GM21360 (cell line): Measurements from ENCODE around the gene RGS11.

ENCODE experiments used
- ATAC-seq: cut with Tn5 transposase; IDR thresholded peaks from one replicate; pipeline ENCODE4 v1.9.1; 2021; ENCODE audit warnings: mild to moderate bottlenecking, moderate library complexity; ENCODE audit not compliant: unreplicated experiment

RGS11 gene

GRCh38 chr16:275786-276232 is at the start of gene RGS11:
RGS11 (minus strand) TSS chr16:275944; CDS start chr16:275911, 33 bp downstream.
- no peak for ATAC-seq

DNA sequence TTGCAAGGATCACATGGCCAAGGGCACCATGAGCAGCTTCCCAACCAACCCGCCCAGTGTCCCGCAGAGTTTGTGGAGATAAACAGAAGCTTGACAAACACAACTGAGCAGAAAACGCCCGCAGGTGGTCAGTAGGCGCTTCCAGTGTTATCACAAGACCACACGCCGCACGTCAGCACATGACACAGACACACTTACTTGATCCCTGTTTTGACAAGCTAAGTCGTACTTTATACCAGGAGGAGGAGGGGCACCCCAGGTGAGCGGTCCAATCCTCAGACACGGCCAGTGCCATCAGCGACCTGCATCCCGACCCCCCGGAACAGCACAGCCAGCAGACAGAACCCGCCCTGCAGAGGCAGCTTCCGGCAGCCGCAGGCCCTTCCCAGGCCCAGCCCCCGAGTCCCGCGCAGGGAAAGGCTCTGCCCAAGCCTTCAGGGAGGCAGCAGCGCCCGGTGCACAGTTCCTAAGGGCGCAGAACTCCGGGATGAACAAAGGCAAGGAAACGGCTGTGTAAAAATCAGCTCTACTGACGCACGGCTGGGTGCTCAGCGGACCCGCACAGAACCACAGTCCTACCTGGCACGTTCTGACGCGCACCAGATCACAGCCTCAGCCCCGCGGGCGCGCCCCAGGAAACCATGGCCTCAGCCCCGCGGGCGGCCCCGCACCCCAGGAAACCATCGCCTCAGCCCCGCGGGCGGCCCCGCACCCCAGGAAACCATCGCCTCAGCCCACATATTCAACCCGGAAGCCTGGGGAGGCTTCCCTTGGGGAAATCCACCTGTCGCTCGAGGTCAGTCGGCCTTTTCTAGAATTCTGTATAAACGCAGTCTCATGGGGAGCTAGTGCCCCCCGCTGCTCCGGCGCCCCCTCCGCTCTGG is 48.9 kb upstream of the RGS11 start:
- ATAC-seq = no peak

DNA sequence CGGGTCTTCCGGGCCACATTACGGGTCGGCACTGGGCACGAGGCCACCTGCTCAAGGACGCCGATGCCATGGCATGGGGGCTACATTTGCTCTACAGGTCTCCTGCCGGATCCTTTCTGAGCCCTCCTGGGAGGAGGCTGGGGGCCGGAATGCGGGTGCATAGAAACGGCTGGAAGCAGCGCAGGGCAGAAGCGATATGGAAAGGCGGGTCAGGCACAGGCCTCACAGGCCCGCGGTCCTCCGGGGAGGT is 48.4 kb upstream of the RGS11 start:
- no peak for ATAC-seq

DNA sequence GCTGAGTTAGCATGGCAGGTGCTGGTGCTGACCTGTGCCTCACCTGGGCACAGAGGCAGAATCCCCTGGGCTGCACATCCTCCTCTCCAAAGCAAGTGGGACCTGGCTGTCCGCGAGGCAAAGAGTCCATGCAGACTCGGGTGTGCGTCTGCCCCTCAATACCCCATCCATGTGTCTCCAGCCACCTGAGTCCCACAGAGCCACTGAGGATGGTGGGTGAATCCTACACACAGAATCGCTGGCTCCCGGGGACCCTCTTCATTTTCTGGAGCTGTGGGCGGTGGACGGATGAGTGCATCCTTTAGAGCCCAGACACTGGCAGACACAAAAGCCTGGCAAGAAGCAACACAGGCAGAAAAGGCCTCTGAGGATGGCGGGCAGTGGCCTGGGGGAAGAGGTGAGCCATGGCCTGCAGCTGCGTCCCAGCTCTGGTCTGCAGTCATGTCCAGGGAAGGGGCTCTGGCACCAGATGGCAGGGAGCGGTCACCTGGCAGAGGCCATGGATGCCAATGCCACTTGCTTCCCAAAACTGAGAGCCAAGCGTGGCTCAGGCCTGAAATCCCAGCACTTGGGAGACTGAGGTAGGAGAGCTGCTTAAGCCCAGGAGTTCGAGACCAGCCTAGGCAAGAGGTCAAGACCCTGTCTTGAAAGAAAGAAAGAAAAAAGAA is 46.9 kb upstream of the RGS11 start:
- ATAC-seq = no peak

- ATAC-seq = no peak
Measured at GRCh38 chr16:321532-321931, 45.8 kb upstream of the RGS11 start.

GRCh38 chr16:320206-320605 is 44.5 kb upstream of the RGS11 start:
- ATAC-seq = no peak

- no peak for ATAC-seq
Measured at GRCh38 chr16:318628-319027, 42.9 kb upstream of the RGS11 start.

- no peak for ATAC-seq
Measured at GRCh38 chr16:317583-317982, 41.8 kb upstream of the RGS11 start.

GRCh38 chr16:316741-317464 is 41.2 kb upstream of the RGS11 start:
- no peak for ATAC-seq

DNA sequence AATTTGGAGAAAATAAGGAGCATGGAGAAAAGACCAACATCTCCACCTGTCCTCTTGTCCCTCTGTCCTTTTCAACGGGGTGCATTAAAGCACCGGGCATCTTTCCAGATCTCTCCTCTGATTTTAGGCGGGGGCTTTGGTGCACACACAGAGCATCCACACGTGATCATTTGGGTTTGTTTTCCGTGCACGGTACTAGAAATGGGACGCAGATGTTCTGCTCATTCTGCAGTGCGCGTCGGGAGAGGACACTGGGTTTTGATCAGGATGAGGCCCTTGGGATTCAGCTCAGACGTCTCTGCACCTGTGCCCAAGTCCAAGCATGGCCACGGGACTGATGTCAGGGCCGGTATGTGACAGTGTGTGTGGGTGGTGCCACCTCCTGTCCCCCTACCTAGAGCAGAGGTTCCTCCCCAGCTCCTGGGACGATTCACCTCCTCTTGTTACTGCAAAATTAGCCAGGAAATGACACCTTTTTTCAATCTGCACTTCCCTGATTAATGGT is 39.1 kb upstream of the RGS11 start:
- ATAC-seq = no peak

DNA sequence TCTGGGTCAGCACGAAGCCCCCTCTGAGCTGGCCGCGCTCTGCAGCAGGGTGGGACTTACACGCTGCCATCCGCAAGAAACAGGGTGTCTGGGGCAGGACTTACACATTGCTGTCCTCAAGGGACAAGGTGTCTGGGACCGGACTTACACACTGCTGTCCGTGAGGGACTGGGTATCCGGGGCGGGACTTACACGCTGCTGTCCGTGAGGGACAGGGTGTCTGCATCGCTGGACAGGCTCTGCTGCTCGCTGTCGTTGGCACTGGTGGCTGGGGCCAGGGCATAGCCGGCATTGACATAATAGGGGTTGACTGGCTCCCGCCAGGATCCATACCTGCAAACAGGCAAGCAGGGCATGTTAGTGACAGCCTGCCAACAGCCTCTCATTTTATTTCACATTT is 38.6 kb upstream of the RGS11 start:
- no peak for ATAC-seq

- ATAC-seq = no peak
Measured at GRCh38 chr16:311725-312124, 36.0 kb upstream of the RGS11 start.

- no peak for ATAC-seq
Measured at GRCh38 chr16:309476-309875, 33.7 kb upstream of the RGS11 start.

DNA sequence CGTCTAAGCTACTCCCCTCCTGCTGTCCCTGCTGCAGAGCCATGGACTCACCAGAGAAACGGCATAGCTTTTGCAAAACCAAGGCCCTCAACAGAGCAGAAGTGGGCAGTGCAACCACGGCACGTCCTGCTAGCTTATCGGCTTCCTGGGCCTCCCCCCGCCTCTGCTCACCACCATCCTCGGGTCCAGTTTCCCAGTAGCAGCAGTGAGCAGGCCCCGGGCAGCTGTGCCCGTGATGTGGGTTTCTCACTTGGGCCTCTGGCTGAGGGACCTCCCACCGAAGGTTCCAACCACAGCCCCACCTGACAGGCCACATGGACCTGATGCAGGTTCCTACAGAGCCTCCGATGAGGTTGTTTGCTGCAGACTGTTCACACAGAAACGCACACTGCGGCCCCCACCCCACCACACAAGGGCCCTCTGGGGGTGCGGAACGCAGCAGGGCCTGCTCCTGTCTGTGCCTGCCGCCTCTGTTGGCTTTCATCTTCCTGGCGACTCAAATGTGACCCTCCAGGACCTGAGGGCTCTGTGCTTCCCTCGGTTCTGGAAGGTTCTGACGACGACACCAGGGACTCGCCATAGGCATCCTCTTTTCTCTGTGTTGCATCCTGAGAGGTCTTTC is 32.1 kb upstream of the RGS11 start:
- ATAC-seq = no peak

GRCh38 chr16:306911-307370 is 31.2 kb upstream of the RGS11 start:
- ATAC-seq = no peak

GRCh38 chr16:305916-306626 is 30.3 kb upstream of the RGS11 start:
- no peak for ATAC-seq

DNA sequence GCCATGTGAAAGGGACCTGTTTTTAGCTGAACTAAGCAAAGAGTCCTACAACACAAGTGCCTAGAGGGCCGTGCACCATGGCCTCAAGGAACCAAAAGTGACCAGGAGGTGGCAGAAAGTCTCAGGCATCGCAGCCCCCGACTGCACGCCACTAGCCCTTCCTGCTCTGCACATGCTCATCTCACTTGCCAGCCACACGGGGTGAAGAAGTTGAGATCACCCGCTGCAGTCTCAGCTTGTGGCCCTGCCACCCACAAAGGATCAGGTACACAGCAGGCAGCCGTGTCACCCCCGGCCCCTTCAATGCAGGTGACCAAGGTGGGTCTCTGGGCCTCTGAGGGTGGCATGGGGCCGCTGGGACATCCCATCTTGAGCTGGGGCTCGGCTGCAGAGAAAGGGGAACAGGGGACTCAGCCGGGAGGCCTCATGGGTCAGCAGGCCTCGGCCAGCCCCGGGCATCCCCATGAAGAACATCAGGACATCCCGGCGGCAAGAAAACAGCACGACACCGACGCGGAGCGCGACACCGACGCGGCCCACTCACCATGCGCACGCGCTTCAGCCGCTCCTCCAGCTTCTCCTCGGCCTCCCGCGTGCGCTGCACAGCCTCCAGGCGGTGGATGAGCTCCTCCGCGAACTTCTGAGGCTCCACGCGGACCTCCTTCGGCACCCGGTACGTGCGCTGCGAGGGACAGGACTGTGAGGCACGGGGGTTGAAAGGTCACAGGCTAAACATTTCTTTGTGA is 28.2 kb upstream of the RGS11 start:
- ATAC-seq = no peak

GRCh38 chr16:301950-302349 is 26.2 kb upstream of the RGS11 start:
- no peak for ATAC-seq

DNA sequence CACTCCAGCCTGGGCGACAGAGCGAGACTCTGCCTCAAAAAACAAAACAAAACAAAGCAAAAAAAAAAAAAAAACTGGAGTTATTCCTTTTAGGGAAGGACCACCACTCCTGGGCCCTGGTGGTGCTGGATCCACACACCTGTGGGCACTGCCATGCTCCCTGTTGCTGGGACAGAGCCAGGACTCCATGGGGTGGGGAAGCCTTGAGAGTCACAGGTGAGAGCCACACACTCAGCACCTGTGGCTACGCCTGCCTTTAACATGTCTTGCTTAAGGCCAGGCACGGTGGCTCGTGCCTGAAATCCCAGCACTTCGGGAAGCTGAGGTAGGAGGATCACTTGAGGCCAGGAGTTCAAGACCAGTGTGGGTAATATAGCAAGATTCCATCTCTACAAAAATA is 25.5 kb upstream of the RGS11 start:
- no peak for ATAC-seq

DNA sequence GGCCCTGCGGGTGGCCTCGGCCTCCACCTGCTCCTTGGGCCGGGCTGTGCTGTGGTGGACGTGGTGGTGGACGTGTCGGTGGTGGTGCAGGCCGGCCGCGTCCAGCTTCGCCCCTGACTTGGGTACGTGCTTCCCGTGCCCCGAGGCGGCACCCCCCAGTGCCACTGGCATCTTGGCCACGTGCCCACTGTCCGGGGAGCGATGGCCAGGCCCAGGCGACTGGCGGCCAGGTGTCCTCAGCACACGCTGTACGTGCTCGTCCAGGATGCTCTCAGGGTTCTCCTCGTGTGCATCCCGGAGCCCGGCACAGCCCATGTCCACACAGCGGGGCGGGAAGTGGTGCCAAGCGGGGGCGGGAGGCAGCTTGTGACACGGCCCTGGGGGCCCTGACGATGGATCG is 22.1 kb upstream of the RGS11 start:
- no peak for ATAC-seq
